ENCODE measurements around the gene LRRC4C. TPM values are rescaled to one million over a fixed set of nuclear protein-coding genes. Genes with fewer than 3 reads are reported as not detected.
A peak's percentile ranks its signal among the peaks of the same experiment; 100 is the strongest.

The LRRC4C gene
- total RNA-seq, 1 donor from 2014 or later: 0.64 TPM

DNA sequence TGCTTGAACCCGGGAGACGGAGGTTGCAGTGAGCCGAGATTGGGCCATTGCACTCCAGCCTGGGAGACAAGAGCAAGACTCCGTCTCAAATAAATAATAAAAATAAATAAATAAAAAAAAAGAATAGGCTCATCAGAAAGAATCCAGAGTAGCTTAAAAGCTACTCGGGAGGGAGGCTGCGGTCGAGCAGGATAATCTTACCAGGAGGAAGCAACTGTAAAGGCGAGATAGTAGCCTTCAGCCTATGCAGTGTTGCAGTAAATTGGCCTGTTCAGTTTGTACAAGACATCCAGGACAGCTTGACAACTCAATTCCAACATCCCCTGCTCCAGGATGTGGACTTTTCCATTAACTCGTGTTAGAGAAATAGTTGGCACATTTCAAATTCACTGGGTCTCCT lies 1164.7 kb downstream of the LRRC4C start:
- no peak for DNase-seq
- TF ChIP-seq, protein P1, sequence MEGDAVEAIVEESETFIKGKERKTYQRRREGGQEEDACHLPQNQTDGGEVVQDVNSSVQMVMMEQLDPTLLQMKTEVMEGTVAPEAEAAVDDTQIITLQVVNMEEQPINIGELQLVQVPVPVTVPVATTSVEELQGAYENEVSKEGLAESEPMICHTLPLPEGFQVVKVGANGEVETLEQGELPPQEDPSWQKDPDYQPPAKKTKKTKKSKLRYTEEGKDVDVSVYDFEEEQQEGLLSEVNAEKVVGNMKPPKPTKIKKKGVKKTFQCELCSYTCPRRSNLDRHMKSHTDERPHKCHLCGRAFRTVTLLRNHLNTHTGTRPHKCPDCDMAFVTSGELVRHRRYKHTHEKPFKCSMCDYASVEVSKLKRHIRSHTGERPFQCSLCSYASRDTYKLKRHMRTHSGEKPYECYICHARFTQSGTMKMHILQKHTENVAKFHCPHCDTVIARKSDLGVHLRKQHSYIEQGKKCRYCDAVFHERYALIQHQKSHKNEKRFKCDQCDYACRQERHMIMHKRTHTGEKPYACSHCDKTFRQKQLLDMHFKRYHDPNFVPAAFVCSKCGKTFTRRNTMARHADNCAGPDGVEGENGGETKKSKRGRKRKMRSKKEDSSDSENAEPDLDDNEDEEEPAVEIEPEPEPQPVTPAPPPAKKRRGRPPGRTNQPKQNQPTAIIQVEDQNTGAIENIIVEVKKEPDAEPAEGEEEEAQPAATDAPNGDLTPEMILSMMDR (IDR thresholded peaks at IDR 0.05; ENCODE audit: partially characterized antibody, unreplicated experiment): no peak
- Mint-ChIP-seq H3K27ac (ENCODE audit: unreplicated experiment) (no peak overlapping the region), H3K36me3 (ENCODE audit: unreplicated experiment) (no peaks in the 10 kb centered on the region), H3K4me3 (ENCODE audit: unreplicated experiment) (no peak overlapping the region), H3K4me1 (ENCODE audit: low read depth, unreplicated experiment) (peaks cover 8% of the 10 kb centered on the region), H3K9me3 (ENCODE audit: unreplicated experiment) (no peaks in the 10 kb centered on the region), H3K27me3 (ENCODE audit: unreplicated experiment) (peaks cover 8% of the 10 kb centered on the region)

DNA sequence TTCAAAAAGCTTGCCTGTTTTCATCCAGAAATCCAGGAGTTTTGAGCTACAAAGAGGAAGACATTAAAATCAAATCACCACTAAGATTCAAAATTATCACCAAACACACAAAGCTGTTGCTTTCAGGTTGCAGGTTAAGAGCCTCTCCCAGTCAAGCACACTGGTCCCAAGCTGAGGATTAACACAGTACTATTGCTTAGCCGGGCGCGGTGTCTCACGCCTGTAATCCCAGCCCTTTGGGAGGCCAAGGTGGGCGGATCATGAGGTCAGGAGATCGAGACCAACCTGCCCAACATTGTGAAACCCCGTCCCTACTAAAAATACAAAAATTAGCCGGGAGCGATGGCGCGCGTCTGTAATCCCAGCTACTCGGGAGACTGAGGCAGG lies 1165.1 kb downstream of the LRRC4C start:
- TF ChIP-seq, protein P1 (IDR thresholded peaks at IDR 0.05; ENCODE audit: partially characterized antibody, unreplicated experiment): peak; percentile 4
- Mint-ChIP-seq H3K36me3 (ENCODE audit: unreplicated experiment) (no peaks in the 10 kb centered on the region), H3K27me3 (ENCODE audit: unreplicated experiment) (peaks cover 8% of the 10 kb centered on the region), H3K4me3 (ENCODE audit: unreplicated experiment) (peak overlapping the region; percentile 88), H3K27ac (ENCODE audit: unreplicated experiment) (no peak overlapping the region), H3K4me1 (ENCODE audit: low read depth, unreplicated experiment) (peaks cover 8% of the 10 kb centered on the region), H3K9me3 (ENCODE audit: unreplicated experiment) (no peaks in the 10 kb centered on the region)
- no peak for DNase-seq

DNA sequence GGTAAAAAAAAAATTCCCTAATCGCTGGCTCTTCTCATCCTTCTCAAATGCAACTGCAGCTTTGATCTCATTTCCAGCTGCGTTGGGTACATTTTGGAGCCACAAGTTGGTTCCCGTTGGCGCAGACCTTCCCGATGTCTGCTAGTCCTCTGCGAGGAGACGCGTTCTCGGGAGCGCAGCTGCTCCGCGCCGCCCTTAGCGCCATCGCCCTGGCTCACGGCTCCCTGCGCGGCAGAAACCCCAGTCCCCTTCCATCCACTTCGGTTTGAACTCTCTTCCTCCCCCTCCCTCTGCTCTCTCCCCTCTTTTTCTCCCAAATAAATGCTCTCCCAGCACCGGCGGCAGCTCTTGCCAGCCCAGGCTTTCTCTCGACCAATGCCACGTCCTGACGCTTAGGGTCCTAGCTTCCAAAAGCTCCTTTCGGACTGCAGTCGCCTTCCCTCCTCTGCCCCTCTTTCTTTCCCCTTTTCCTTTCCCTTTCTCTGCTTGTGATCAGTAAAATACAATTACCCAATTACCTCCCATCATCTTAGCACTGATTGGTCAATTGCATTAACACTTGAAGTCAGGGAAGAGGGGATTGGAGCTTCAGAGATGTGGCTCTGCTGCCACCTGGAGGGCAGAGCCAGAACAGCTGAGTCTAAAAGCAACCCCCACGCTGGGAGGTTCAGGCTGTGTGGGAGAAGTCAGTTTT lies 1165.7 kb downstream of the LRRC4C start:
- H3K27ac Mint-ChIP-seq (ENCODE audit: unreplicated experiment): peak overlapping the region; percentile 89

DNA sequence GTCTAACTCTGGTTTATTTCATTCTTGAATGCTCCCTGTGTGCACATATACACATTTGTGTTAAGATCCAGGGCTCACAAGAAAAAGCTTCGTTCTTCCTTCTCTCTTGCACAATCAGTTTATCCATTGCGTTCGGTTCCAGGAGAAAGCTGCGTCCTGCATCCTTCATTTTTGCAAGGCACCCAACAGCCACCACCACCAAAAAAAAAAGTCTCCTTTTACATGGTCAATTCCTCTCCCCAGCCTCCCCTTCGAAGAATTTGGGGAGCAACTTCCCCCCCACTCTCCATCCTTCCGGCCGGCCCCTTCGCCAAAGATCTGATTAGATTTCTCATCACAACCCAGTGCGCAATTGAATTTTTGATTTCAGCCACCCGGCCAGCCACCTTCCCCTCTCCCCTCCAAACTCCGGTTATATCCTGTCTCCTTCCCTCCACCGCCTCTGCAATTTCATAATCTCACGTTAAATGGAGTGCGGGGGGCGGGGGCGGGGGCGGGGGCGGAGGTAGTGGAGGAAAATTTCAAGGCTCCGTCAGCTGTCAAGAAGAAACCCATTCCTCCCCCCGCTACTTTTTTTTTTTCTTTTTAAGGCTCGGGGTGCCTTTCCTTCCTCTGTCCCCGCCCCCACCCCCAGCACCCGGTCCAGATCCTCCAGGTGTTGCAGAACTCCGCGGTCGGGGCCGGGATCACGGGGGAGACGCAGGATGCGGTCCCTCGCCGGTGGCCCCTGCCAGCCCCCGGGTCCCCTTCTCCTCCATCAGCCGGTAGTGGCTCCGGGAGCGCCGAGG lies 1166.5 kb downstream of the LRRC4C start:
- peak overlapping the region; percentile 89 for H3K27ac Mint-ChIP-seq (ENCODE audit: unreplicated experiment)
- peaks cover 8% of the 10 kb centered on the region for H3K4me1 Mint-ChIP-seq (ENCODE audit: low read depth, unreplicated experiment)
- peak overlapping the region; percentile 88 for H3K4me3 Mint-ChIP-seq (ENCODE audit: unreplicated experiment)
- H3K36me3 Mint-ChIP-seq (ENCODE audit: unreplicated experiment): no peaks in the 10 kb centered on the region
- peak; percentile 33 for DNase-seq
- TF ChIP-seq, protein P1 (IDR thresholded peaks at IDR 0.05; ENCODE audit: partially characterized antibody, unreplicated experiment): no peak
- H3K27me3 Mint-ChIP-seq (ENCODE audit: unreplicated experiment): peaks cover 8% of the 10 kb centered on the region
- H3K9me3 Mint-ChIP-seq (ENCODE audit: unreplicated experiment): no peaks in the 10 kb centered on the region

More for the DNA sequence above, 1165.7 kb downstream of the LRRC4C start:
- H3K36me3 Mint-ChIP-seq (ENCODE audit: unreplicated experiment): no peaks in the 10 kb centered on the region
- TF ChIP-seq, protein P1 (IDR thresholded peaks at IDR 0.05; ENCODE audit: partially characterized antibody, unreplicated experiment): peak; percentile 83
- H3K9me3 Mint-ChIP-seq (ENCODE audit: unreplicated experiment): no peaks in the 10 kb centered on the region
- DNase-seq: peak; percentile 79
- H3K27me3 Mint-ChIP-seq (ENCODE audit: unreplicated experiment): peaks cover 8% of the 10 kb centered on the region
- H3K4me1 Mint-ChIP-seq (ENCODE audit: low read depth, unreplicated experiment): peaks cover 8% of the 10 kb centered on the region
- H3K4me3 Mint-ChIP-seq (ENCODE audit: unreplicated experiment): peak overlapping the region; percentile 88

DNA sequence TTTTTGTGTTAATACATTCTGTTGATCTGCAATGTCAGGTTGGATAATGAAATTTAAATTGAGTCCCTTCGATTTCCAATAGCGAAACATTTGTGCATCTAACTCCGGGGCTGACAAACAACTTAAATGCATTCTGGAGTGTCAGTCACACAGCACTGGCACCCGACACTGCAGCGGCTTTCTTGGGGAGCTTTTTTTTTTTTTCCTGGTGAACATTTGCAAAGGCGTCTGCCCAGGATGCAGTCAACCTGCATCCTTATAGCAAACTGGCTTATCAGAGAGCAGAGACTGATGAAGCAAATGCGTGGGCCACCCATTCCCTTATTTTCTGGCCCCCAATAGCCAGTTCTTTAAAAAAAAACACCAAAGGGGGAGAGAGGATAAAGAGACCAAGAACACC lies 1167.7 kb downstream of the LRRC4C start:
- Mint-ChIP-seq H3K27me3 (ENCODE audit: unreplicated experiment) (peaks cover 8% of the 10 kb centered on the region), H3K4me1 (ENCODE audit: low read depth, unreplicated experiment) (peaks cover 8% of the 10 kb centered on the region), H3K4me3 (ENCODE audit: unreplicated experiment) (no peak overlapping the region), H3K9me3 (ENCODE audit: unreplicated experiment) (no peaks in the 10 kb centered on the region), H3K36me3 (ENCODE audit: unreplicated experiment) (no peaks in the 10 kb centered on the region), H3K27ac (ENCODE audit: unreplicated experiment) (no peak overlapping the region)
- no peak for DNase-seq
- TF ChIP-seq, protein P1 (IDR thresholded peaks at IDR 0.05; ENCODE audit: partially characterized antibody, unreplicated experiment): no peak
